HCT116 (cell line): ENCODE data around the gene UAP1L1. TPM values are rescaled to one million over a fixed set of nuclear protein-coding genes. Genes with fewer than 3 reads are reported as not detected.
A peak's percentile ranks its signal among the peaks of the same experiment; 100 is the strongest.

ENCODE experiments used
- ATAC-seq: fragments of 200-7000 bp; cut with Tn5 transposase; 2 replicates; pipeline ENCODE4 v1.9.1; 2020; ENCODE audit warnings: mild to moderate bottlenecking, moderate library complexity
- BruUV-seq: library from RNA; stranded (reverse); fragments of 400-500 nt; replicated peaks from 2 replicates; lab custom pipeline; 2021; lab: Mats Ljungman, UMichigan
- CTCF ChIA-PET: fragments of 300-600 bp; sonication (Branson Sonifier 250); formaldehyde crosslinking; loops from one replicate; lab custom pipeline; 2021; ENCODE audit warnings: antibody characterized with exemption; lab: Charles Lee
- POLR2A ChIA-PET: fragments of 300-600, 350-600 bp; sonication (Branson Sonifier 250); formaldehyde crosslinking; loops from one replicate; lab custom pipeline; 2021; ENCODE audit warnings: antibody characterized with exemption; lab: Charles Lee
- RAD21 ChIA-PET, 2 experiments: fragments of 300-600 bp; sonication (Branson Sonifier 250); formaldehyde crosslinking; loops; one replicate each; lab custom pipeline; 2023; ENCODE audit warnings: low total read pairs in 2 of 2; ENCODE audit not compliant: uncharacterized antibody in 2 of 2, unreplicated experiment in 2 of 2, low non-redundant PET in 1 of 2; lab: Charles Lee
- DNase-seq: peaks from one replicate; pipeline ENCODE4 v3.0.0-alpha.2; 2010; ENCODE audit warnings: low read depth, low spot score
- H2AFZ ChIP-seq: fragments of 200-600 bp; shearing (Covaris generic), sonication (generic); 2 replicates; pipeline ENCODE4 v1.6.1; 2017; ENCODE audit warnings: low read depth, mixed run types, mixed read lengths, antibody characterized with exemption, low read length; ENCODE audit not compliant: poor library complexity, severe bottlenecking
- H3K27ac ChIP-seq: 2 replicates; pipeline ENCODE4 v1.5.1; 2012; ENCODE audit warnings: low read depth, low read length
- H3K27me3 ChIP-seq: fragments of 200-600 bp; sonication (generic); 2 replicates; pipeline ENCODE4 v1.6.1; 2016; ENCODE audit warnings: mixed run types, low read length, mixed read lengths; ENCODE audit not compliant: insufficient read depth
- H3K36me3 ChIP-seq, 2 experiments: fragments of 200-500 bp in 1 of 2; fragments of 200-600 bp in 1 of 2; sonication (Bioruptor generic) in 1 of 2; sonication (generic) in 1 of 2; 2 replicates each; pipeline versions ENCODE4 v1.5.1 to v1.6.1; 2014 to 2016; ENCODE audit warnings: low read length in 2 of 2, inconsistent platforms in 1 of 2, mixed read lengths in 1 of 2, mixed run types in 1 of 2; ENCODE audit not compliant: insufficient read depth in 2 of 2, control insufficient read depth in 1 of 2
- H3K4me1 ChIP-seq, 2 experiments: fragments of 200-600 bp in 1 of 2; sonication (generic) in 1 of 2; 2 replicates each; pipeline versions ENCODE4 v1.5.1 to v1.6.1; 2012 to 2017; ENCODE audit warnings: low read length in 2 of 2, inconsistent platforms in 1 of 2, mild to moderate bottlenecking in 1 of 2, mixed read lengths in 1 of 2, mixed run types in 1 of 2, moderate library complexity in 1 of 2; ENCODE audit not compliant: insufficient read depth in 2 of 2, control insufficient read depth in 1 of 2
- H3K4me2 ChIP-seq: fragments of 200-600 bp; sonication (generic); 2 replicates; pipeline ENCODE4 v1.6.1; 2017; ENCODE audit warnings: mixed run types, low read length, mixed read lengths
- H3K4me3 ChIP-seq, 2 experiments: fragments of 200-600 bp in 1 of 2; sonication (generic) in 1 of 2; replicated peaks in 1 of 2; 2 replicates each; pipeline ENCODE4 v1.5.1; 2011 to 2016; ENCODE audit warnings: low read length in 2 of 2, control low read depth in 1 of 2, low read depth in 1 of 2, mild to moderate bottlenecking in 1 of 2, mixed read lengths in 1 of 2, mixed run types in 1 of 2
- H3K79me2 ChIP-seq: fragments of 200-600 bp; sonication (generic); 2 replicates; pipeline ENCODE4 v1.6.1; 2017; ENCODE audit warnings: mild to moderate bottlenecking, mixed run types, low read length, moderate library complexity, mixed read lengths; ENCODE audit not compliant: insufficient read depth
- H3K9ac ChIP-seq: fragments of 200-600 bp; sonication (generic); 2 replicates; pipeline ENCODE4 v1.6.1; 2016; ENCODE audit warnings: low read length, mixed read lengths
- H3K9me2 ChIP-seq: fragments of 200-600 bp; sonication (generic), shearing (Covaris generic); 2 replicates; pipeline ENCODE4 v1.6.1; 2017; ENCODE audit warnings: mixed run types, mild to moderate bottlenecking, moderate library complexity; ENCODE audit not compliant: insufficient read depth
- H3K9me3 ChIP-seq, 2 experiments: fragments of 200-500 bp in 1 of 2; fragments of 200-600 bp in 1 of 2; sonication (Bioruptor generic) in 1 of 2; sonication (generic) in 1 of 2; 2 replicates each; pipeline ENCODE4 v1.6.1; 2014 to 2017; ENCODE audit warnings: low read length in 2 of 2, mixed read lengths in 2 of 2, inconsistent platforms in 1 of 2, low read depth in 1 of 2, mild to moderate bottlenecking in 1 of 2, mixed run types in 1 of 2, moderate library complexity in 1 of 2; ENCODE audit not compliant: control insufficient read depth in 1 of 2, insufficient read depth in 1 of 2
- H4K20me1 ChIP-seq: fragments of 200-600 bp; sonication (generic), shearing (Covaris generic); 2 replicates; pipeline ENCODE4 v1.6.1; 2017; ENCODE audit warnings: mixed run types, mild to moderate bottlenecking, moderate library complexity; ENCODE audit not compliant: insufficient read depth
- CBX3 ChIP-seq: IDR thresholded peaks from 2 replicates; pipeline ENCODE4 v1.6.1; 2012; ENCODE audit warnings: low read depth
- CTCF ChIP-seq, 3 experiments: fragments of 200-600 bp in 1 of 3; sonication (generic) in 1 of 3; IDR thresholded peaks in 2 of 3; conservative IDR thresholded peaks in 1 of 3; 2 replicates each; pipeline ENCODE4 v1.5.1; 2012 to 2017; ENCODE audit warnings: low read depth in 2 of 3, low read length in 2 of 3, antibody characterized with exemption in 1 of 3, borderline replicate concordance in 1 of 3, control low read depth in 1 of 3, mild to moderate bottlenecking in 1 of 3, mixed read lengths in 1 of 3, mixed run types in 1 of 3, moderate library complexity in 1 of 3; ENCODE audit not compliant: insufficient read depth in 1 of 3
- JUND ChIP-seq: IDR thresholded peaks from 2 replicates; pipeline ENCODE4 v1.6.1; 2012
- intact Hi-C: fragments of 100-400 bp; cut with micrococcal nuclease; formaldehyde crosslinking; loops from 2 replicates; pipeline ENCODE4 v1.10.0; 2022
- total RNA-seq: library from RNA; stranded (reverse); gene quantifications from one replicate; pipeline ENCODE4 v1.2.1, GENCODE V29; 2021; ENCODE audit not compliant: unreplicated experiment

The UAP1L1 gene
- total RNA-seq, 1 experiment from 2014 or later = 11.0 TPM

GRCh38 chr9:137069508-137070091 lies 7.7 kb upstream of the UAP1L1 start:
- no peaks in the 10 kb centered on the region for H3K9me2 ChIP-seq
- ChIA-PET CTCF (interaction anchor here (0.6 to 4.7 kb wide), 11 partner anchors 7 to 171 kb away, joined by 3 to 49 read pairs (median 8); partner anchors contain the start of genes MAN1B1, NPDC1, RNF224 and TUBB4B), POLR2A (interaction anchor here (1.0 to 5.1 kb wide), 4 partner anchors 12 to 122 kb away, joined by 3 to 43 read pairs (median 5); partner anchors contain the start of gene MAN1B1), RAD21 (interaction anchor here in 1 of 2 experiments (1.0 to 1.2 kb wide), 2 partner anchors 23 to 36 kb away, joined by 3 to 4 read pairs; no protein-coding TSS in a partner anchor)
- H3K4me2 ChIP-seq = peak overlapping the region; percentile 93
- ATAC-seq (no peak), DNase-seq (no peak)
- no peaks in the 10 kb centered on the region for H3K27me3 ChIP-seq
- peak overlapping the region; percentile 89 for H3K9ac ChIP-seq
- peak overlapping the region; percentile 64 for H3K27ac ChIP-seq
- no peak for TF ChIP-seq CBX3
- TF ChIP-seq CTCF (IDR thresholded peaks at IDR 0.05 in 2 of 3, conservative IDR thresholded peaks at IDR 0.05 in 1 of 3; ENCODE audit: borderline replicate concordance in 1 of 3, insufficient read depth in 1 of 3, low read depth in 2 of 3, low read length in 2 of 3) = no peak
- TF ChIP-seq JUND = no peak
- H3K9me3 ChIP-seq = no peaks in the 10 kb centered on the region
- peaks cover 24 to 39% of the 10 kb centered on the region in 2 experiments for H3K4me1 ChIP-seq
- H2AFZ ChIP-seq = no peak overlapping the region
- no TSS peak for BruUV-seq
- H4K20me1 ChIP-seq = no peaks in the 10 kb centered on the region; the same call in 1 of the 2 replicates
- H3K36me3 ChIP-seq = peaks cover 0 to 8% of the 10 kb centered on the region in 2 experiments; a peak in 1 of 4 replicates
- peaks cover 47% of the 10 kb centered on the region for H3K79me2 ChIP-seq
- H3K4me3 ChIP-seq = peak overlapping the region; percentile 80 to 82
- intact Hi-C loops = no loop called here
